ENCODE measurements around the gene SPOCK1.
A peak's percentile ranks its signal among the peaks of the same experiment; 100 is the strongest.
"Not testable (repeated sequence)": the region's sequence is repeated elsewhere in the genome, so short reads cannot be mapped to it uniquely, and the experiment has no call there.

Gene SPOCK1

DNA sequence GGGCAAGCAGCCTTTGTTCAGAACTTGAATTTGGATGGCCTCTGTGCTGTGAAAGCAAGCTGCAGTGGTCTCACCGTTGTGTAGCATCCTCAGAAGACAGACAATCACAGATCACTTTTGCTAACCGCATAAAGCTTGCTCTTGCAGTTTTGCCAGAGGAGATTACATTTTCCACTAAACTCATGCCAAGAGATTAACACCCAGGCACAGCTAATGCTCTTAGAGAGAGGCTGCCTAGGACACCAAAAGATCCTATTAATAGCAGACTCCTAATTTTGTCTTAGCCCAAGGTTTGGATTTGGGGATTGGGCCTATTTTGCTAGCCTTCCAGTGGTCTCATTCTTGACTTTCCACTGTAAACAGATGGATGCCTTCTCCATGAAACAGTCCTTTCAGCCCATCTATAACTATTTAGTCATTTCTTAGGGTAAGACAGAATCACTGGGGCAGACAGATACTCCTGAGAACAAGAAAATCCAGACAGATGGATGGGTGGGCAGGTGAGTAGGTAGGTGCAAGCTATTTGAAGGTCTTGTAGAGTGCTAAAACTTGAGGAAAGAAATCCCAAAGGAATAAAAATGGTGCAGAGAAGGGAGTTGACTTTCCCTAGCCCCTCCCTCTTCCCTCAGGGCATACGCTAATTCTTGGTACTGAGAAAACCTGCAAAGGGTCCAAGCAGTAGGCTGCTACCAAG is 506.2 kb downstream of the SPOCK1 start:
- no peak for DNase-seq

DNA sequence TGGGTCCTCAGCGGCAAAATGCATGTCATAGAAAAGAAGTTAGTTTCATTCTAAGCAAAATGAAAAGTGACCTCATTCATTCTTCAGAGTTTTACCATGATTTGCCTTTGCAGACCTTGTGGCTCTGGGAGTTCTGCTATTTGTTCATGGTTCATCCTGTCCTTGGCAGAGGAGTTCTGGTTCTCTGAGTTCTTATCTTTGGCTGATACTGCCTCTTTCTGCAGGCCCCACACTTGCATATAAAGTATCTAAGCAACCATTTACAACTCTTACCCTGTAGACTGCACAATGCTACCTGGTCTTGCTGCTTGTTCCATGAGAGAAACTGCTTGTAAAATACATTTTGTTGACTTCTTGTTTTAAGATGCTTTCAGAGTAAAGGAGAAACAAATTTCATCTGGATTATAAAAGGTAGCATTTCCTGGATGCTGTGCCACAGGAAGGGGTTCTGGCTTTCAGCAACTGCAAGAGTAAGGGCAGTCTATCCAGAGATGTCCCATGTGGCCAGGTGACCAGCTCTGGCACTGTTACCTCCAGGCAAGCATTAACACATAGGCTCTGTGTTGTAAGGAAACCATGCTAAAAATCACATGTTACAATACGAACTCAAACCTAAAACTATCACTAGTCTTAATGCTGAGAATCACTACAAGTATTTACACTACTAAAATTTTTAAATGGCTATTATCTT is 513.2 kb downstream of the SPOCK1 start:
- DNase-seq, result no peak

DNA sequence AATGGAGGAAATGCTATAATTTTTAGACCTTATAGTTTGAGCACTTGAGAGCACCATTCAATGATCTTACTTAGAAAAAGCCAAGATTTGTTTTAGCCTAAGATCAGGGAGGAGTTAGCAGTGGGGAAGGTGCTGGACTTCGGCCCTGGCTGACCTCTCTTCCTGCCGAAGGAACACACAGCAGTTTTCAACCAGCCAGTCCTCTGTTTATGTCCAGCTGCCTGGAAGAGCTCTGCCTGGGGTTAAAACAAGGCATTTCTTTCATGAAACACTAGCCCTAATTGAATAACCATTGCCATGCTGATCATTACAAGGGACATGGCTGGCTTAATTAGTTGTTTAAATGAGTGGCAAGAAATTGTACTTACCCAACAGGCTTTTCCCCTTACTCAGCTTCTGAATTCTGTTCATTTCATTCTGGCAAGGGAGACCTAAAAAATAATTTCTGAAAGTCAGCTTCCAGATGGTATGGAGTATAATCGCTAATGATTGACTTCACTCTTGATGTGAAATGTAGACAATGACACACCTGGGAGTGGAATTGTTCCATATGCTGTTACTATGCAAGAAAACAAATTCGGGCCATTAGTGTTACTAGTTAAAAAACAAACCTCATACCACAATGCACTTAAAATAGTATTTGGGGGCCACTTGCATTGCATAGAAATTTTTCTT is 514.2 kb downstream of the SPOCK1 start:
- no peak for DNase-seq

DNA sequence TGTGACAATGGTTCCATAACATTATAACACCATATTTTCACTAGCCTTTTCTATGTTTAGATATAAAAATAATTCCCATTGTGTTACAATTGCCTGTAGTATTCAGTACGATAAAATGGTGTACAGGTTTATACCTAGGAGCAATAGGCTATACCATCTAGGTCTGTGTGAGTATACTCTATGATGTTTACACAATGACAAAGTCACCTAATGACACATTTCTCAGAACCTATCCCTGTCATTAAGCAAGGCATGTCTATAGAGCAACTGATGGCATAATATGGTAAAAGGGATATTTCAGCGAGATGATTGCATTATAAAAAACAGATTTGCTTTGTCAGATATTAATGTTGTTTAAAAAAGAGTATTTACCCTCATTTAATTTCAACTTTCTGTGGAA is 517.2 kb downstream of the SPOCK1 start:
- peak; percentile 31 for DNase-seq

DNA sequence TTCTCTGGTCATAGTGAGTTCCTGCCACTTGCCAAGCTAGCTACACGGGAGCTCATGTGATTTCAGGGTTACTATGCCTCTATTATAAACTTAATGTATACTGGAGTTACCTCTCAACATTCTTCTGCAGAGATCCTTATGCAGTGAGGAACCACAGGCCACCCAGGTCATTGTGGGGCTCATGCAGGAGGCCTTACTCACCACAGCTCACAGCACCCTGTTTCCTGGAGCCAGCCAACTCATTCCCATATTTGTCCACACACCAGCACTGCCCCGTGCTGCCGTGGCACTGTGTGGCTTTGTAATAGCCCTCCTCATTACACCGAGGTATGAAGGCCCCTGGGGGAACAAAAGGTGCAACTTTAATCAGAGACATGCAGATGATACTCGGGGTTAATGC is 520.0 kb downstream of the SPOCK1 start:
- no peak for DNase-seq

DNA sequence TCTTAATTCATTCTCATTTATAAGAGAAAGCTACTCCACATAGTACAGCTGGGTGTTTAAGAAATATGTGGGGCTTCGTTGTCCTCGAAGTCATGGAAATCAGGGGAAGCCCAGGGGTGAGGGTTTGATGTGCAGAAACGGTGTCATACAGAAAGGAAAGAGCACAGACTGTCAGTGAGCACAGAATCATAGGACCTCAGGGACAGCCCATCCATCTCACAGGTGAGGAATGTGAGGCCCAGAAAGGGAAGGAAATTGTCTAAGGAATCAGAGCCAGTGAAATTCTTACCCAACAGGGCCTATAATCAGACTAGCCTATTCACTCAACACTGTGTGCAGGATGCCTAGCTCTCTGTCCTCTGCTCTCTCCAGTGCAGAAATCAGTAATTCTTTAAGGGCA is 535.6 kb downstream of the SPOCK1 start:
- DNase-seq, result no peak

DNA sequence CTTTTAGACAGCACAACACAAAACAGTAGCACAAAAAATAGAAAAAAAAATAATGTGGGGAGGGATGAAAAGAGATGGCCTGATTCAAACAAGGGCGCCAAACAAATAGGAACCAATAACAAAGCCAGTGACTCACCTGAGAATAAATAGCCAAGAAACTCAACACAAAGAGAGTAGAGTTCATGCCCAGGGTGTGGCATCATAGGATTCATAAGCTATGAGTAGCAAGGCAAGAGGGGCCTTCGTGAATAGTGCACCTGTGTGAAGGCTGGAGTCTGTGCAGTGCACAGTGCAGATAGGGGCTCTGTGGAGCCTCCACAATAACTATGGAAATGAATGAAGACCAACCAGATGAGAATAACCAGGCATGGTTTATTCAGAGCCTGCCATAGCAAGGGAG is 541.7 kb downstream of the SPOCK1 start:
- peak; percentile 11 for DNase-seq

DNA sequence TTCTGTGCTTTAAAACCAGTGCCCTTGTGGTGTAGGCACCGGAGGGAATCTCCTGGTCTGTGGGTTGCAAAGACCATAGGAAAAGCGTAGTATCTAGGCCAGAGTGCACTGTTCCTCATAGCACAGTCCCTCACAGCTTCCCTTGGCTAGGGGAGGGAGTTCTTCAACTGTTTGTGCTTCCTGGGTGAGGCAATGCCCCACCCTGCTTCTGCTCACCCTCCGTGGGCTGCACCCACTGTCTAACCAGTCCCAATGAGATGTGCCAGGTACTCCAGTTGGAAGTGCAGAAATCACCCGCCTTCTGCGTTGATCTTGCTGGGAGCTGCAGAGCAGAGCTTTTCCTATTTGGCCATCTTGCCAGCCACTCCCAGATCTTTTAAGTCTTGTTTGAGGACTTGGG is 545.0 kb downstream of the SPOCK1 start:
- not testable (repeated sequence) for DNase-seq

DNA sequence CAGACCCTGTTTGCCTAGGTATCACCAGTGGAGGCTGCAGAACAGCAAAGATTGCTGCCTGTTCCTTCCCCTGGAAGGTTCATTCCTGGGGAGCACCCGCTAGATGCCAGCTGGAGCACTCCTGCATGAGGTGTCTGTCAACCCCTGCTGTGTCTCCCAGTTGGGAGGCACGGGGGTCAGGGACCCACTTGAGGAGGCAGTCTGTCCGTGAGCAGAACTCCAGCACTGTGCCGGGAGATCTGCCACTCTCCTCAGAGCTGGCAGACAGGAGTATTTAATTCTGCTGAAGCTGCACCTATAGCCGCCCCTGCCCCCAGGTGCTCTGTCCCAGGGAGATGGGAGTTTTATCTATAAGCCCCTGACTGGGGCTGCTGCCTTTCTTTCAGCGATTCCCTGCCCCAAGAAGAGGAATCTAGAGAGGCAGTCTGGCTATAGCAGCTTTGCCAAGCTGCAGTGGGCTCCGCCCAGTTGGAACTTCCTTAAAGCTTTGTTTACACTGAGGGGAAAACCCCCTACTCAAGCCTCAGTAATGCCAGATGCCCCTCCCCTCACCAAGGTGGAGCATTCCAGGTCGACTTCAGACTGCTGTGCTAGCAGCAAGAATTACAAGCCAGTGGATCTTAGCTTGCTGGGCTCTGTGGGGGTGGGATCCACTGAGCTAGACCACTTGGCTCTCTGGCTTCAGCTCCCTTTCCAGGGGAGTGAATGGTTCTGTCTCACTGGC is 545.6 kb downstream of the SPOCK1 start:
- not testable (repeated sequence) for DNase-seq

DNA sequence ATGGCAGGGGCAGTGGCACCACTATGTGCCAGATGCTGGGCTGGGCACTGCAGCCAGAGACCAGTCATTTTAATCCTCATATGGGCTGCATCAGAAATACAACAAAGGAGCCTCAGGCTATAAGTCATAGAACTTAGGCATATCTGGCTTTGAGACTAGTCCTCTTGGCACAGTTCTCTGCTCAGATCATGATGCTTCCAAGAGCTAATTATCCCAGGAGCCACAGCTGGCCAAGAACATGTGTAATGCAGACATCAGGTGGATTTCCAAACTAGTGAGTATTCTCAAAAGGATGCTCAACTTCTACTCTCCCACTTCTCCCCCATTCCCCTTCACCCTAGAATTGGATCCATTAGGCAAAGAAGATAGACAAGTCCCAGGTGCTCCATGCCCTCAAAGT is 571.6 kb downstream of the SPOCK1 start:
- no peak for DNase-seq

DNA sequence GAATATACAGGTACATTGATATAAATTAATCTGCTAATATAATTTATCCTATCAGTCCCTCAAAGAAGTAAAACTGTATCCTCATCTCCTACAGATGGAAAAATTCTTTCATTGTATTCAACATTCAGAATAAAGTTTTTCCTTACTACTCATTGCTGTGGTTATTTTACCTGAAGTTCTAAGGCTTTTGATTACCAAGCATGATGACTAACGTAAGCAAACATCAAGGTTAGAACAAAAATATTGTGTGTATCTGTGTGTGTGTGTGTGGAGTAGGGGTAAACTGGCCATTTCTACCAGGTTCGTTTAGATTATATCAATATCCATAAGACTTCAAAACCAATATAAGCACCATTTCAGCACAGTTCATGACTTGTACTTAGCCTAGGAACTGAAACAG is 573.1 kb downstream of the SPOCK1 start:
- DNase-seq, result no peak
